Stimulated activated CD4-positive, alpha-beta T cell treated with anti-CD3 and anti-CD28 coated beads, Interleukin-12 subunit alpha, Interleukin-12 subunit beta, amount 100 ng/mL, for 48 hours (primary cell): ENCODE data around the gene ASB5.
"Not testable (repeated sequence)": the region's sequence is repeated elsewhere in the genome, so short reads cannot be mapped to it uniquely, and the experiment has no call there.

Source experiments
- DNase-seq, 3 donors: peaks; one replicate each; pipeline ENCODE4 v3.0.0-alpha.2; 2020; ENCODE audit warnings: low read depth in 2 of 3, low spot score in 1 of 3

Gene ASB5

GRCh38 chr4:176268963-176269362, at the start of gene ASB5:
Gene ASB5, minus strand, starts transcription at chr4:176269222. Its CDS starts 114 bp downstream, at chr4:176269108.
- DNase-seq, result no peak

GRCh38 chr4:176313596-176314336, 44.7 kb upstream of the ASB5 start:
- no peak for DNase-seq

GRCh38 chr4:176309772-176310171, 40.8 kb upstream of the ASB5 start:
- no peak for DNase-seq

GRCh38 chr4:176309046-176309445, 40.0 kb upstream of the ASB5 start:
- DNase-seq, result no peak

- DNase-seq, result no peak
These were observed 39.4 kb upstream of the ASB5 start for GRCh38 chr4:176308441-176308840.

- DNase-seq, result no peak
These were observed 38.6 kb upstream of the ASB5 start for GRCh38 chr4:176307666-176307930.

- DNase-seq, result no peak
These were observed 38.0 kb upstream of the ASB5 start for GRCh38 chr4:176306837-176307665.

- DNase-seq, result no peak
These were observed 34.9 kb upstream of the ASB5 start for GRCh38 chr4:176303938-176304337.

GRCh38 chr4:176302283-176303275, 33.6 kb upstream of the ASB5 start:
- no peak for DNase-seq

- no peak for DNase-seq
These were observed 31.5 kb upstream of the ASB5 start for GRCh38 chr4:176300565-176300964.

- DNase-seq, result no peak
These were observed 31.0 kb upstream of the ASB5 start for GRCh38 chr4:176300036-176300435.

- no peak for DNase-seq
These were observed 29.6 kb upstream of the ASB5 start for GRCh38 chr4:176298664-176299063.

GRCh38 chr4:176295907-176296306, 26.9 kb upstream of the ASB5 start:
- DNase-seq, result not testable (repeated sequence)

GRCh38 chr4:176293660-176294059, 24.6 kb upstream of the ASB5 start:
- no peak for DNase-seq

GRCh38 chr4:176292920-176293319, 23.9 kb upstream of the ASB5 start:
- DNase-seq, result no peak

- no peak for DNase-seq
These were observed 22.7 kb upstream of the ASB5 start for GRCh38 chr4:176291748-176292147.

GRCh38 chr4:176290520-176290919, 21.5 kb upstream of the ASB5 start:
- no peak for DNase-seq

GRCh38 chr4:176289561-176289960, 20.5 kb upstream of the ASB5 start:
- no peak for DNase-seq

- no peak for DNase-seq
These were observed 19.0 kb upstream of the ASB5 start for GRCh38 chr4:176288020-176288419.

GRCh38 chr4:176287546-176287945, 18.5 kb upstream of the ASB5 start:
- no peak for DNase-seq

GRCh38 chr4:176286728-176287127, 17.7 kb upstream of the ASB5 start:
- no peak for DNase-seq
